DND-41 (cell line): ENCODE measurements around the gene PI4K2A.

Source experiments
- ATAC-seq: fragments of 200-7000 bp; cut with Tn5 transposase; 3 replicates; pipeline ENCODE4 v1.9.1; 2021; ENCODE audit warnings: low read depth; ENCODE audit not compliant: insufficient read depth
- DNase-seq: peaks from one replicate; pipeline ENCODE4 v3.0.0-alpha.2; 2020
- H2AFZ ChIP-seq: 2 replicates; pipeline ENCODE4 v1.6.0; 2012; ENCODE audit warnings: low read depth, low read length
- H3K27ac ChIP-seq: 2 replicates; pipeline ENCODE4 v1.5.1; 2012; ENCODE audit warnings: low read length, inconsistent platforms
- H3K27me3 ChIP-seq: fragments of 200-600 bp; sonication (generic); 2 replicates; pipeline ENCODE4 v1.6.0; 2012; ENCODE audit warnings: low read length, mild to moderate bottlenecking, inconsistent platforms; ENCODE audit not compliant: insufficient read depth, poor library complexity
- H3K36me3 ChIP-seq: 2 replicates; pipeline ENCODE4 v1.5.1; 2012; ENCODE audit warnings: low read length, inconsistent platforms; ENCODE audit not compliant: insufficient read depth
- H3K4me1 ChIP-seq: 2 replicates; pipeline ENCODE4 v1.5.1; 2012; ENCODE audit warnings: mild to moderate bottlenecking, low read length; ENCODE audit not compliant: insufficient read depth
- H3K4me2 ChIP-seq: 2 replicates; pipeline ENCODE4 v1.6.0; 2012; ENCODE audit warnings: mild to moderate bottlenecking, moderate library complexity, low read length, inconsistent platforms; ENCODE audit not compliant: insufficient read depth
- H3K4me3 ChIP-seq, 2 experiments: fragments of 200-600 bp in 1 of 2; shearing (Covaris generic) in 1 of 2; 2 replicates each; pipeline ENCODE4 v1.5.1; 2012 to 2016; ENCODE audit warnings: inconsistent platforms in 2 of 2, low read length in 2 of 2, mild to moderate bottlenecking in 2 of 2, low read depth in 1 of 2, moderate library complexity in 1 of 2
- H3K79me2 ChIP-seq: 2 replicates; pipeline ENCODE4 v1.6.0; 2012; ENCODE audit warnings: low read length, inconsistent platforms; ENCODE audit not compliant: insufficient read depth
- H3K9ac ChIP-seq: 2 replicates; pipeline ENCODE4 v1.6.0; 2012; ENCODE audit warnings: low read depth, mild to moderate bottlenecking, inconsistent platforms, low read length, moderate library complexity
- H3K9me3 ChIP-seq: 2 replicates; pipeline ENCODE4 v1.5.1; 2012; ENCODE audit warnings: low read length, moderate library complexity, mild to moderate bottlenecking, inconsistent platforms; ENCODE audit not compliant: insufficient read depth, severe bottlenecking
- H4K20me1 ChIP-seq: 2 replicates; pipeline ENCODE4 v1.6.0; 2012; ENCODE audit warnings: low read length; ENCODE audit not compliant: insufficient read depth
- EZH2 ChIP-seq: IDR thresholded peaks from 3 replicates; pipeline ENCODE4 v1.6.1; 2012; ENCODE audit warnings: borderline replicate concordance, low read depth, mild to moderate bottlenecking, moderate library complexity, low read length, inconsistent platforms; ENCODE audit not compliant: severe bottlenecking
- TF ChIP-seq, protein P1 (sequence below): IDR thresholded peaks from 2 replicates; pipeline ENCODE4 v1.5.1; 2012; ENCODE audit warnings: borderline replicate concordance, low read length, moderate library complexity, mild to moderate bottlenecking; ENCODE audit not compliant: poor library complexity, severe bottlenecking; ENCODE audit errors: extremely low read depth

Gene PI4K2A

DNA sequence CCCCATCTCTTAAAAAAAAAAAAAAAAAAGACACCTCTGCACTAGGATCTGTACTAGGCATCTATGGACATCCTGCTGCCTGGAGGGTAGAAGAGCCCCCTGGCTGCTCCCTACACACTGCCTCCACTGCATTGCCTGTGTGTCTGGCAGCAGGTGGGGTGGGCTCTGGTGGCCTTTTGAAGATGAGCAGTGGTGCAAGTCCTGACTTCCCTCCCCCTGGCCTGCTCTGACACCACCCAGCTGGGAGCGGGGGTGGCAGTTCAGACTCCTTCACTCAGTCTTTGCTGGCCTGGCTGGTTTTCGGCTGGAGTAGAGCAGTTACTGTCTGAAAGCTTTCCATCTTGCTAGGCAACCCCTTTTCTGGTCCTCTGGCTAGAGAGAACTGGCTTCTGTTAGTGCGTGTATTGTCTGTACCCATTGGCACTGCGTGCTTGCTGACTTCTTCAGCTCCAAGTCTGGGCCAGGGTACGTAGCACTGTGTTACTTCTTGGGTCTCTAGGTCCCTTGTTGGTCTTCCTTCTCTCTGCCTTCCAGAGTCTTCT lies 33.3 kb upstream of the PI4K2A start:
- no peak overlapping the region for H3K27ac ChIP-seq
- H3K9ac ChIP-seq: no peak overlapping the region
- H3K27me3 ChIP-seq: peaks cover 3% of the 10 kb centered on the region
- H3K36me3 ChIP-seq: no peaks in the 10 kb centered on the region
- TF ChIP-seq EZH2: no peak
- TF ChIP-seq, protein P1, sequence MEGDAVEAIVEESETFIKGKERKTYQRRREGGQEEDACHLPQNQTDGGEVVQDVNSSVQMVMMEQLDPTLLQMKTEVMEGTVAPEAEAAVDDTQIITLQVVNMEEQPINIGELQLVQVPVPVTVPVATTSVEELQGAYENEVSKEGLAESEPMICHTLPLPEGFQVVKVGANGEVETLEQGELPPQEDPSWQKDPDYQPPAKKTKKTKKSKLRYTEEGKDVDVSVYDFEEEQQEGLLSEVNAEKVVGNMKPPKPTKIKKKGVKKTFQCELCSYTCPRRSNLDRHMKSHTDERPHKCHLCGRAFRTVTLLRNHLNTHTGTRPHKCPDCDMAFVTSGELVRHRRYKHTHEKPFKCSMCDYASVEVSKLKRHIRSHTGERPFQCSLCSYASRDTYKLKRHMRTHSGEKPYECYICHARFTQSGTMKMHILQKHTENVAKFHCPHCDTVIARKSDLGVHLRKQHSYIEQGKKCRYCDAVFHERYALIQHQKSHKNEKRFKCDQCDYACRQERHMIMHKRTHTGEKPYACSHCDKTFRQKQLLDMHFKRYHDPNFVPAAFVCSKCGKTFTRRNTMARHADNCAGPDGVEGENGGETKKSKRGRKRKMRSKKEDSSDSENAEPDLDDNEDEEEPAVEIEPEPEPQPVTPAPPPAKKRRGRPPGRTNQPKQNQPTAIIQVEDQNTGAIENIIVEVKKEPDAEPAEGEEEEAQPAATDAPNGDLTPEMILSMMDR: no peak
- ATAC-seq (peak; percentile 42; the same call in 1 of the 3 replicates), DNase-seq (peak; percentile 7)
- H3K4me3 ChIP-seq: no peak overlapping the region
- no peak overlapping the region for H3K4me2 ChIP-seq
- H3K79me2 ChIP-seq: no peaks in the 10 kb centered on the region
- H3K9me3 ChIP-seq: no peaks in the 10 kb centered on the region
- H3K4me1 ChIP-seq: no peaks in the 10 kb centered on the region
- no peaks in the 10 kb centered on the region for H4K20me1 ChIP-seq
- H2AFZ ChIP-seq: no peak overlapping the region

DNA sequence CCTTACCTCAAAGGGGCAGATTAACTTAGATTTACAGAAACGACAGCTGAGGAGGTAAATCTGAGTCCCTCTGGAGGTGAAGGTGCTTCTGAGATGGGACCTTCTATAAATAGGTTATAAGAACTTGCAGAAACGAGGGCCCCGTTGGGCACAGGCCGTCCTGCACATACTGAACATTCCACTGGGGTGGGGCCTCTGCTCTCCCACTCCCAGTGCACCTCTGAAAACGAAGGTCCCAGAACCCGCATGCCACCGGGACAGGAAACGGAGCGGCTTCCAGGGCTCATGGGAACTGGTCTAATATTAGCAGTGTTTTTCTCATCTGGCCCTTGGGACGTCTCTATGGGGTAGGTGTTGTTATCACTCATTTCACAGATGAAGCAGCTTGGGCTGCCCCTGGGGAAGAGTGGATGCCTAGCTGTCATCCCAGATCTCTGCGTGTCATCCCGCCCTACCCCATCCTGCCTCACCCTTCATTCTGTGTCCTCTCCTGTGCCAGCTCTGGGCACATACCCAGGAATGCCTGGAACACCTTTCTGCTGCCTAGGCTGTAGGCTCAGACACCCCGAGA lies 31.4 kb upstream of the PI4K2A start:
- no peak overlapping the region for H3K9ac ChIP-seq
- no peak for DNase-seq
- H3K27ac ChIP-seq: no peak overlapping the region
- ATAC-seq: no peak
- TF ChIP-seq, protein P1: no peak
- H3K4me1 ChIP-seq: no peaks in the 10 kb centered on the region
- H3K27me3 ChIP-seq: peaks cover 3% of the 10 kb centered on the region
- no peak overlapping the region for H2AFZ ChIP-seq
- H3K4me3 ChIP-seq: no peak overlapping the region
- no peak overlapping the region for H3K4me2 ChIP-seq
- no peaks in the 10 kb centered on the region for H4K20me1 ChIP-seq
- H3K36me3 ChIP-seq: no peaks in the 10 kb centered on the region
- H3K79me2 ChIP-seq: no peaks in the 10 kb centered on the region
- no peaks in the 10 kb centered on the region for H3K9me3 ChIP-seq

DNA sequence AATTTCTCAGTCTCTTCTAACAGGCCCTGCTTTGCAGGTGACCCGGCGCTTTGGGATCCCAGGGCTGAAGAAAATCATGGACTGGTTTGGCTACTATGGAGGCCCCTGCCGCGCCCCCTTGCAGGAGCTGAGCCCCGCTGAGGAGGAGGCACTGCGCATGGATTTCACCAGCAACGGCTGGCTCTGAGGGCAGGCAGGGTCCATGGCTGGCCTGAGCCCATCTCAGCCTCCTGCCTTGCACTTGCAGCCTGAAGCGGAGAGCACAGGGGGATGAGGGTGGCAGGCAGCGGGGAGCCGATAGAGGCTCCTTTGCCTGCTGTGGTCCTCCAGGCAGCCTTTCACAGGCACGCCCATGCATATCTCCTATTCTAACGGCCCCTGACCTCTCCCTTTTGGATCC lies 29.0 kb upstream of the PI4K2A start:
- Histone ChIP-seq H4K20me1 (no peaks in the 10 kb centered on the region), H3K9ac (no peak overlapping the region), H3K9me3 (no peaks in the 10 kb centered on the region), H3K27ac (no peak overlapping the region), H3K4me2 (no peak overlapping the region), H3K36me3 (no peaks in the 10 kb centered on the region), H2AFZ (no peak overlapping the region), H3K4me1 (no peaks in the 10 kb centered on the region), H3K27me3 (peaks cover 6% of the 10 kb centered on the region), H3K4me3 (no peak overlapping the region), H3K79me2 (no peaks in the 10 kb centered on the region)
- no peak for TF ChIP-seq EZH2
- TF ChIP-seq, protein P1: no peak
- DNase-seq: no peak
- ATAC-seq: no peak

DNA sequence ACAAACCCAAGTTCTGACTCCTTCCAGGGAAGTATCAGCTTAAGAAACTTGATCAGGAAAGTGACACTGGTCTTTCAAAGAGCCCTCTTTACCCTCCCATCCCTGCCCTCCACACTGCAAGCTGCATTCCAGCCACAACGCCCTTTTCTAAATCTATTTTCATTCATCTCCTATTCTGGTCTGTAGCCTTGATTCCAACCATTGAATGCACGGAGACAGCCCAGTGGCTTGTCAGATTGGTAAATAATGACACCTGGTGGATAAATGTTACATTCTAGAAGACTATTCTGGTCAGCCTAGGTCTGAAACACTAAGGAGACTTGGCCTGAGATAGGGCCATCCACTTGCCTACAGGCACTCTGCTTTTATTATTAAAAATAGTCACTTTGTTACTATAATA lies 28.1 kb upstream of the PI4K2A start:
- H3K4me2 ChIP-seq: no peak overlapping the region
- H3K27ac ChIP-seq: no peak overlapping the region
- H3K36me3 ChIP-seq: no peaks in the 10 kb centered on the region
- TF ChIP-seq EZH2: no peak
- TF ChIP-seq, protein P1: peak; percentile 40
- no peak overlapping the region for H3K4me3 ChIP-seq
- no peak overlapping the region for H3K9ac ChIP-seq
- no peaks in the 10 kb centered on the region for H3K9me3 ChIP-seq
- DNase-seq (no peak), ATAC-seq (peak; percentile 49; the same call in 1 of the 3 replicates)
- no peaks in the 10 kb centered on the region for H3K79me2 ChIP-seq
- no peak overlapping the region for H2AFZ ChIP-seq
- H3K4me1 ChIP-seq: no peaks in the 10 kb centered on the region
- peaks cover 6% of the 10 kb centered on the region for H3K27me3 ChIP-seq
- H4K20me1 ChIP-seq: no peaks in the 10 kb centered on the region
